SW 1271 (cell line): ENCODE data around the gene HSPA2.
A peak's percentile ranks its signal among the peaks of the same experiment; 100 is the strongest.
"Not testable (repeated sequence)": the region's sequence is repeated elsewhere in the genome, so short reads cannot be mapped to it uniquely, and the experiment has no call there.

ENCODE experiments used
- DNase-seq, 2 experiments: peaks; one replicate each; lab custom pipeline; 2025; lab: John Stamatoyannopoulos, UW

The HSPA2 gene

DNA sequence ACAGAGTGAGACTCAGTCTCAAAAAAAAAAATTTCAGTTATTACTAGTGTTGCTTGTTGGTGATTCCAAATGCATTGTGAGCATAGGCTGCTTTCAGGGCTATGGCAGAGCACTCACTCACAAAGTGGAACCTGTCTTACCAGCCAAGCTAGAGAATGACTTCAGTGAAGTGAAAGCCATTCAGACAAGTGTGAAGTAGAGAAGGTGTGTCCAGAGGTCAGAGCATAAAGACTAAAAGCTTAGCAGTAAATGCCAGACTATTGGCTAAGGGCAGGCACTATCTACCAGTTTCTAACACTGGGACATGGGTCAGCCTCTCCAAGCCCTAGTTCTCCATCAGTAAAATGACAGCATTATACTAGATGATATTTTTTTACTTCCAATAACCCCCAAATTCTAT lies 21.9 kb downstream of the HSPA2 start:
- no peak for DNase-seq

DNA sequence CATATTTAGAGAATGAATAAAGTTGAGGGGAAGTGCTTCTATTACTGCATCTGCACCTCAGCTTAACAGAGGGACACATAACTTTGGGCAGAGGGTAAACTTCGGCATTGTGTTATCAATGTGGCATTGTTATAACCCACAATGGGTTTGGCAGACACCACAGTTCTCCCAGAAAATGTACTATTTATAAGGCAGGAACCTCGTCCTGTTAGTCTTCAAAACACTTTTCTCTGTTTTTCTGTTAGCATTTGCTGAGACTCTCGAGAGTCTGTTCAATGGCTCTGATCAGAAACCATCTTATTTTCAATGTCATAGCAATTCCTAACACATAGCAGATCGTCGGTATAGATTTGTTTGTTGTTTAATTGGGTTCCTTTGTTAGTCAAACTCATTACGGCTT lies 23.2 kb downstream of the HSPA2 start:
- no peak for DNase-seq

DNA sequence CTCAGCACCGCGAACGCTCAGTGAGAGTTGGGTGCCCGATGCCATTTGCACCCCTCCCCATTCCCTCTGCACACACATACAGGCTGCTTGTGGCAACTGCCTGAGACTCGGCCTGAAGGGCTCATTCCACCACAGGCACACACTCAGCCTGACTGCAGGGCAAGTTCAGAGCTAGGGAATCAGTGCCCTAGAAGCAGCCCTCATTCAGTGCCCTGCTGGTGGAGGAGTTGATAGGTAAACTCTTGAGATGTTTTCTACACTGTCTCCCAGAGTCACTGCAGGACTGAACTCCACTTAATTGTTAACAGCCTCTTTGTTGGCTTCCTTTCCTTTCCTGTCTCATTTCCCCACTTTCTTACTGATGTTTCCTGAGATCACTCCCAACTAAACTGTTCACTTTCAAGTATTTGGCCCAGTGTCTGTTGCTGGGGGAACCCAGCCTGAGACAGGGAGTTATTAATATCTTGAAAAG lies 26.1 kb downstream of the HSPA2 start:
- no peak for DNase-seq

DNA sequence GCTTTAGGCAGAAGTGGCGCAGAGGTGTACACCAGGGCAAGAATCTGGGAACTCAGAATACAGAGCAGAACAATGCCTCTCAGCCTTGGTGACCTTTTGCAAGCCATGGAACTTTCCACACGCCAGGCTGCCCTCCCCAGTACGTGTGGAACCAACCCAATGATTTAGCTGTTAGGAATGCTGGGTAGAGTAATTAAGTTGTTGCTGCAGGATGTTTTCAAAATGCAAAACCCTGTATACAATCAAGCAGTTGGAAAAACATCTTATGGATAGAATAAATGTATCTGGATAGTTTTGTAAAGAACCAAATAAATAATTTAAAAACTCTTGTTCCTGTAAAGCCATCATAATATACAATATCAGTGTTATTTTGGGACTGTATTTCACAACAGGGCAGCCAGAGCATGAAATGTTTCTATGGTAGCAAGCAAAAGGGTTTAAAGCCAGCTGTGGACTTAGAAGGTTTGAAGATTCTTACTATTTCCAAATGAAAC lies 28.6 kb downstream of the HSPA2 start:
- DNase-seq, result peak; percentile 20 to 88

DNA sequence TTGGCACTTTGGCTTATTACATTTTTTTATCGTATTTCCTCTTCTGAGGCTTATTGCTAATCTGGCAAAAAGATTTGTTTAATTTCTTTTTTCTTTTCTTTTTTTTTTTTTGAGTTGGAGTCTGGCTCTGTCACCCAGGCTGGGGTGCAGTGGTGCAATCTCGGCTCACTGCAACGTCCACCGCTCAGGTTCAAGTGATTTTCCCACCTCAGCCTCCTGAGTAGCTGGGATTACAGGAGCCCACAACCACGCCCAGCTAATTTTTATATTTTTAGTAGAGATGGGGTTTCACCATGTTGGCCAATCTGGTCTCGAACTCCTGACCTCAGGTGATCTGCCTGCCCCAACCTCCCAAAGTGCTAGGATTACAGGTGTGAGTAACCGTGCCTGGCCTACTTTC lies 29.1 kb downstream of the HSPA2 start:
- not testable (repeated sequence) for DNase-seq

DNA sequence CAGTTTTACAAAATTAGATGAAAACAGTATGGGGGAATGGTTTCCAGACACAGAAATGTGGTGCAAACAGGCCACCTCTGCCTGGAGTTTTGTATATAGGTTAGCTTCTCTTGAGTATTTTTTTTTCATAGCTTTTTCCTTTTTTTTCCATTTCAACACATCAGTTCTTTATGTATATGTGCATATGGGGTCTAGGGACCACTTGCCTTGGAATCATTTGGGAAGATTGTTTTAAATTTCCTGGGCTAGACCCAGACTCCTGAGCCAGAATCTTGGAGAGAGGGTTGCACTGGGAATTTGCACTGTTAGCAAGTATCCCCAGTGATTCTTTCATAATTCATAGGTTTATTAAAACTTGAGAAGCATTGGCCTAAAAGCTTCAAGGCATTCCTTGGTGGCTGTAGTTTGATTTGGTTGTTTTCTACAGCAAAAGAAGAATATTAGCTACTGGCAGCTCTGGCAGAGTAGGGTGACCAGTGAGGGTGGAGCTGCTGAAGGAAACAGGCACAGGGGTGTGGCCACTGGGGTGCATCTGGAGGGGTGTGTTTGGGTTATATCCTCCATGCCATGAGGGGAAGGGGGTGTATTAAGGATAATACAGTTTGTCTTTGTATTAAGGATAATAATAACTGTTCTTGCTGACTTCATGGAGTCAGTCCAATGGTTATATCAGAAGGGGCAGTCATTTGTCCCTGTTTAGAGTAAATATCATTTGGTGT lies 32.0 kb downstream of the HSPA2 start:
- no peak for DNase-seq

DNA sequence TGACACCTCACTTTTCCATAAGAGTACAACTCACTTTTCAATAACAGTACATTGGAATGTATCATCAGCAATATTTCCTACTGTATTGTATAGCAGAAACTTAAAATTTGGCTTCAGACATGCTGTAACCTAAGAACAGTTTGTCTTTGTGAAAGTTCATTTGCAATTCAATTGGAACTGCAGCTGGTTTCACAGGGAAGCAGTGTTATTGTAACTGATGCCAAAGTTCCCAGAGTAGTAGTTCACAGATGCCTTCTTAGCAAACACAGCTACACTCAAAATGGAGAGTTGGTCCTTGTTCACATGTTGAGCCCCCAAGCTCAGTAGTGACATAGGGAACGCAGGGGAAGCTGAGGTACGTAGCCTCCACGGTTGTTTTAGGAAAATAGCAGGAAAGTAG lies 32.6 kb downstream of the HSPA2 start:
- no peak for DNase-seq

DNA sequence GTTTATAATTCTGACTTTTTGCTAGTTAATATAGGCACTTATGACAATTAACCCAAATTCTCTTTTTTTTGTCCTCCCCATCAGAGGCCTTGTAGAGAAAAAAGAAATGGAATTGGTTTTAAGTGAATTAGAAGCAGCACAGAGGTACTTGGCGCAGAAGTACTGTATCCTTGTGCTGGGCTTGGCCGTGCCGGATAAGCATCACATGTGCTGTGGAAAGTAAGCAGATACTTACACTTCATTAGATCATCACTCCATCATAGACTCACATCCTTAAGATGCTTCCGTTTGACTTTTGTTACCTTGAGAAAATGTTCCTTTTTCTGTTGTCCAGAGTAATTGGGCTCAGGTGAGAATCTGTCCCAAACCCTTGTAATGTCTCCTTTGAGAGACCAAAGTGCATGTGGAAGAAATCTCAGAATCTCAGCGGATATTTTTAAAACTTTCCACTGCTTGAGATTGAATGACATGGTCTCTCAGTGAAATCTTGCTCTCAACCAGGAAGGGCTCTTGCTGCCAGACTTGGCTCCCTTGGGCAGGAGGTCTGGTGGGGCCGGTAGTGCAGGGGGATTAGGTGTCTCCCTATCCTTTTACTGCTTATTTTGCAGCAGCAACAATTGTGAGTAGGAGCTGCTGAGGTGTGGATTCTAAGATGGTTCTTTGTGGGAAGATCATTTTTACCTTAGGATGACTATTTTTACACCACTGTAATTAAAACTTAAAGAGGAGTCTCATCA lies 34.0 kb downstream of the HSPA2 start:
- no peak for DNase-seq

DNA sequence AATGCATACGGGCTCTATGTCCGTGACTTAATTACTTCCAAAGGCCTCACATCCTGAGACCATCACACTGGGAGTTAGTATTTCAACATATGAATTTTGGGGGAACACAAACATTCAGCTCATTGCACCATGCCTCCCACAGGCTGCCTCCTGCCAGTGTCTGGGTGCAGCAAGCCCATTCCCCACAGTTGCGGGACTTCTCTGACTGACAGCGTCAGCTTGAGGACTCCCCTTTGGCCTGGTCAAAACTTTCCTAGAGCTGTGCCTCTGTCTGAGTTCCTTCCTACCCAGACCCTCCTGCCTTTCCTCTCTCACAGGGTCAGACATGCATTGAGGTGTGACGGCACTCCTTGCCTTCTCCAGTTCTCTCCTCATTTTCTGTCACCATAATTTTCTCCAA lies 36.7 kb downstream of the HSPA2 start:
- DNase-seq, result no peak

DNA sequence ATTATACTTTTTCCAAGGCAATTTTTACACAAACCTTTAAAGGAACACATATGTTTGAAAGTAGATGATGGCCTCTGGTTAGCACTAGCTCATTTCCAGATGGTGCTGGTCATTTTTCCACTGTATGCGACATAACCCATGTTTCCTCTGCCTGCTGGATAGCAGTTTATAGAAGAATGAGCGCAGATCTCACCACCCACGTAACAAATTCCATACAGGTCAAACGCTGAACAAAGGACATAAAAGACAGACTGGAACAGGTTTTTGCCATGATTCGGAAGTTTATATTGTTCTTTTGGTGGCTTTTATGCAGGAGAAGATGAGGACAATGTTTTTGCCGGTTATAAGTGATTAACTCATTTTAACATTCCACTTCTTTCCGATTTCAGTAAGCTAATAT lies 39.9 kb downstream of the HSPA2 start:
- DNase-seq, result no peak

DNA sequence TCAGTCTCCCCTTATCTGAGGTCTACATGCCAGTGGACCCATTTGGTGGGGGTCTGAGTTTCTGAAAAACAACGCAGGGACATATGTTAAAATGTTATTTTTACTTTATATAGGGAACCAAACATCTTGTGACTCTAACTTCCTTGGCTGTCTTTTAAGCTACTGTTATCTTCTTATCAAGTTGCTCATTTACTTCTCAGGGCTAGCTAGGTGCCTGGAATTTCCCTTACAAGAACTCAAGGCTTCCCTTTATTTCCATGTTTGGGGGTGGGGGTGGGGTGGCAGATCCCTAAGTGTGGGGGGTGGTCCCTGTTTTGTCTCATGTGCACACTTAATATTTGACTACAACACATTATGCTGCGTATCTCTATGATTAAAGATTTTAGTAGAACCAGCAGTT lies 40.8 kb downstream of the HSPA2 start:
- no peak for DNase-seq

DNA sequence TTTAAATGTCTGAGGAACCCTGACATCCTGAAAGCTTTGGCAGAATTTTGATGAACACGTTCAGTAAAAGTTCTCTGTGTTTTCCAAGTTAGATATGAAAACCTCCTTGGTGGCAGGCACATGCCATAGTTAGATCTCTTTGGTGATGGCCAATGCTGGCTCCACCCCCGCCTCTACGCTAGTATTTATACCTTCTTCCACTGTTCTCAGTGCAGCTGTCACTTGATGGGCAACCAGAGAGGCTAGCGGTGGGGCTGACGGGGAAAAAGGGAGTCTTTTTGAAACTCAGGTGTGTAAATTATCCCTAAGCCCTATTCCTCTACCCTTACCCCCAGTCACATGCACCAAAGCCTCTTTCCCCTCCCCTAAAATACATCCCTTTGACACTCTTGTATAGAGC lies 41.3 kb downstream of the HSPA2 start:
- DNase-seq, result no peak

DNA sequence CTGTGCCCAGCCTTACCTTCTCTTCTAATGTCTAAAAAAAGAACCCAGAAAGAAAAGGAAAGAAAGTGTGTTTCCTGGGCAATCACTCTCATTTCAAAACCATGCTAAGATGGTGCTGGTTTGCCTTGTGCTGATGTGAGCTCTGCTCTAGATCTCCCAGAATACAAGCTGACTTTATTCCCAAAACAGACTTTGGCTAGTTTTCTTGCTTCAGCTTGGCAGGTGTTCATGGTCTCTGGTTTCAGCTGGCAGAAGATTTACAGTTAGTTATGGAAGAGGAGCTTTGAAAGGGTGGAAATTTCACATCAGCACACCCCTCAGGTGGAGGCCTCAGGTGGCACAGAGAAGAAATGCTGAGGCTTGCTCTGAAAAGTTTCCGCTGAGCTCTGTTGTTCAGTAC lies 43.6 kb downstream of the HSPA2 start:
- no peak for DNase-seq

DNA sequence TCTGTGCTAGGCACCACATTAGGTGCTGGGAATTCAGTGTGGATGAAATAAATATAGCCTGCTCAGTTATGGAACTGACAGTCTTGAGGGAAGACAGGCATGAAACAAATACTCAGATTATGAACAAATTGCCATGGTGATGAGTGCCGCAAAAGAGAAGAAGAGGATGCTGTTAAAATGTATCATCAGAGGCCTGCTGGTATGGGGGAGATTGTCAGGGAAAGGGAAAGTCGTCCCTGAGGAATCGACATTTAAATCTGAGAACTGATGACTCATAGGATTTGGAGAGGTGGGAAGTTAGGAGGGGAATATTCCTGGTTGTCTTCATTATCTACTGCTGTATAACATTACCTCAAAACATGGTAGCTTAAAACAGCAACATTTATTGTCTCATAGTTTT lies 51.3 kb downstream of the HSPA2 start:
- DNase-seq, result no peak
